Measurements from ENCODE around the gene TBC1D22A. TPM values are rescaled to one million over a fixed set of nuclear protein-coding genes. Genes with fewer than 3 reads are reported as not detected.

Gene TBC1D22A
- total RNA-seq, 1 donor from 2014 or later: 10.6 TPM

- Histone ChIP-seq H4K20me1 (ENCODE audit: low read depth) (no peaks in the 10 kb centered on the region), H3K4me2 (no peak overlapping the region), H3K9ac (no peak overlapping the region), H3K9me3 (ENCODE audit: low read depth) (no peaks in the 10 kb centered on the region), H2AFZ (replicated peaks) (no peak overlapping the region), H3K4me3 (no peak overlapping the region), H3F3A (ENCODE audit: low read depth) (no peaks in the 10 kb centered on the region), H3K36me3 (no peaks in the 10 kb centered on the region), H3K27me3 (no peaks in the 10 kb centered on the region), H3K27ac (no peak overlapping the region), H3K4me1 (no peaks in the 10 kb centered on the region), H3K79me2 (ENCODE audit: low read depth) (no peaks in the 10 kb centered on the region)
- DNase-seq (ENCODE audit: low spot score): no peak
- Mint-ChIP-seq H3K27me3 (ENCODE audit: insufficient read depth, low read depth) (peaks cover 5% of the 10 kb centered on the region), H3K4me1 (no peaks in the 10 kb centered on the region), H3K27ac (no peak overlapping the region), H3K9me3 (peaks cover 2% of the 10 kb centered on the region), H3K36me3 (peaks cover 11% of the 10 kb centered on the region), H3K4me3 (no peak overlapping the region)
- no peak for TF ChIP-seq EZH2 (IDR thresholded peaks at IDR 0.05)
- TF ChIP-seq CTCF (IDR thresholded peaks at IDR 0.05): no peak
- no peak for TF ChIP-seq EZH2phosphoT487 (IDR thresholded peaks at IDR 0.05)
These were observed 220.6 kb downstream of the TBC1D22A start for GRCh38 chr22:46983046-46983445.

- no peaks in the 10 kb centered on the region for H3K9me3 ChIP-seq (ENCODE audit: low read depth)
- DNase-seq (ENCODE audit: low spot score): no peak
- no peaks in the 10 kb centered on the region for H4K20me1 ChIP-seq (ENCODE audit: low read depth)
- no peaks in the 10 kb centered on the region for H3K9me3 Mint-ChIP-seq
- H3K27ac ChIP-seq: no peak overlapping the region
- no peak overlapping the region for H3K4me2 ChIP-seq
- peaks cover 3% of the 10 kb centered on the region for H3K36me3 Mint-ChIP-seq
- no peaks in the 10 kb centered on the region for H3K4me1 ChIP-seq
- H2AFZ ChIP-seq (replicated peaks): no peak overlapping the region
- H3K27me3 Mint-ChIP-seq (ENCODE audit: insufficient read depth, low read depth): peaks cover 5% of the 10 kb centered on the region
- no peaks in the 10 kb centered on the region for H3K36me3 ChIP-seq
- TF ChIP-seq EZH2phosphoT487 (IDR thresholded peaks at IDR 0.05): no peak
- no peak for TF ChIP-seq EZH2 (IDR thresholded peaks at IDR 0.05)
- no peak for TF ChIP-seq CTCF (IDR thresholded peaks at IDR 0.05)
- no peak overlapping the region for H3K4me3 Mint-ChIP-seq
- no peaks in the 10 kb centered on the region for H3F3A ChIP-seq (ENCODE audit: low read depth)
- H3K79me2 ChIP-seq (ENCODE audit: low read depth): no peaks in the 10 kb centered on the region
- no peaks in the 10 kb centered on the region for H3K4me1 Mint-ChIP-seq
- H3K9ac ChIP-seq: no peak overlapping the region
- H3K4me3 ChIP-seq: no peak overlapping the region
- no peak overlapping the region for H3K27ac Mint-ChIP-seq
- H3K27me3 ChIP-seq: no peaks in the 10 kb centered on the region
These were observed 222.5 kb downstream of the TBC1D22A start for GRCh38 chr22:46984751-46985506.

- Mint-ChIP-seq H3K9me3 (no peaks in the 10 kb centered on the region), H3K4me1 (no peaks in the 10 kb centered on the region), H3K27ac (no peak overlapping the region), H3K36me3 (peaks cover 2% of the 10 kb centered on the region), H3K4me3 (no peak overlapping the region), H3K27me3 (ENCODE audit: insufficient read depth, low read depth) (peaks cover 5% of the 10 kb centered on the region)
- Histone ChIP-seq H3K9me3 (ENCODE audit: low read depth) (no peaks in the 10 kb centered on the region), H3K4me2 (no peak overlapping the region), H3K9ac (no peak overlapping the region), H3K27ac (no peak overlapping the region), H3K79me2 (ENCODE audit: low read depth) (no peaks in the 10 kb centered on the region), H3F3A (ENCODE audit: low read depth) (no peaks in the 10 kb centered on the region), H3K4me1 (no peaks in the 10 kb centered on the region), H3K36me3 (no peaks in the 10 kb centered on the region), H2AFZ (replicated peaks) (no peak overlapping the region), H3K27me3 (no peaks in the 10 kb centered on the region), H4K20me1 (ENCODE audit: low read depth) (no peaks in the 10 kb centered on the region), H3K4me3 (no peak overlapping the region)
- no peak for DNase-seq (ENCODE audit: low spot score)
- TF ChIP-seq CTCF (IDR thresholded peaks at IDR 0.05) (no peak), EZH2phosphoT487 (IDR thresholded peaks at IDR 0.05) (no peak), EZH2 (IDR thresholded peaks at IDR 0.05) (no peak)
These were observed 223.0 kb downstream of the TBC1D22A start for GRCh38 chr22:46985507-46985882.

Measured in neural progenitor cell (in vitro differentiated cells).